ENCODE results near the gene ACSL6.

- no peak for TF ChIP-seq CTCF (IDR thresholded peaks at IDR 0.05)
- TF ChIP-seq EP300 (IDR thresholded peaks at IDR 0.05) = no peak
These were observed 13.4 kb upstream of the ACSL6 start for GRCh38 chr5:132024789-132025402.
